ENCODE results near the gene DOK7. TPM values are rescaled to one million over a fixed set of nuclear protein-coding genes. Genes with fewer than 3 reads are reported as not detected.

DOK7 gene
- polyA plus RNA-seq, 1 donor (not counting 4 experiments of a cell fraction or from before 2014, with no cell fraction given) = 0.13 TPM

DNA sequence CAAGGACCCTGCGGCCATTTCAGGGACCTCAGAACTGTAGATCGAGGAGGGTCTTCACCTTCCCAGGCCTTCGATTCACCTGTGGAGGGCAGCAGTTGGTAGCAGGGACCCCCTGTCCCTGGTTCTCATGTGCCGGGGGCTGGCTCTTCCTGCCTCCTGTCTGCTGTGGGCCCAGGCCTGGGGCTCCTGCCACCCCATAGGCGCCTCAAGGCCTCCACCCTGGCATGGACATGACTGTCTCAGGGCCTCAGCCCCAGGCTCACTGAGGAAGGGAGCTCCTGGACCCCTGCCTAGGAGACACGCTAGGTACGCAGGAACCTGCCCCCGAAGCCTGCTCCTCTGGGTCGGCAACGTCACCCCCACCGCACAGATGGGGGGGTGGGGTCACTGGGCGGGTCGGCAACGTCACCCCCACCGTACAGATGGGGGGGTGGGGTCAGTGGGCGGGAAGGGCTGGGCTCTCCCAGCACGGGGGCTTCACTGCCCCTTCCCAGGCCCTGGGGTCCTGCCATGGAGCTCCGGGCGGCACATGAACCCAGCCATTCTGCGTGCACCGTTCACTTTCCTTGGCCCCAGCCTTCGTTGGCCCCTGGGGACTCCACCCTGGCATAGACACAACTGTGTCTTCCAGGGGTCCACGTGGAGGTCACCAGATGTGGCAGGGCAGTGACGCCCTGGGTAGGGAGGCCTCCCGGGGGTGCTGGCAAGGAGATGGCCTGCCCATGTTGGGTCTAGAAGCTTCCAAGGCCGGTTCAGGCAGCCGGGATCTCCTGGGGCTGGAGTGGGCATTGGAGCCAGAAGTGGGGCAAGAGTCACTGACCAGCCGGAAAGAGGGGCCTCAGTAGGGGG is 24.9 kb upstream of the DOK7 start:
- Histone ChIP-seq H3K4me3 (ENCODE audit: control insufficient read depth in 2 of 3, extremely low read depth in 1 of 3, insufficient read depth in 2 of 3, low read depth in 1 of 3, low read length in 3 of 3) (no peak overlapping the region), H3K9ac (ENCODE audit: control insufficient read depth, extremely low read depth, insufficient read depth, low read length) (no peak overlapping the region), H3K27ac (ENCODE audit: control insufficient read depth, insufficient read depth, low read length) (no peak overlapping the region), H3K79me2 (ENCODE audit: control insufficient read depth, insufficient read depth, low read length) (no peaks in the 10 kb centered on the region), H3K4me2 (ENCODE audit: control insufficient read depth, extremely low read depth, insufficient read depth, low read depth, low read length) (peak overlapping the region; percentile 37), H3K4me1 (ENCODE audit: control insufficient read depth, extremely low read depth, insufficient read depth, low read length) (peaks cover 31% of the 10 kb centered on the region), H3K9me3 (ENCODE audit: control insufficient read depth, low read depth, low read length) (no peaks in the 10 kb centered on the region), H3K36me3 (ENCODE audit: control insufficient read depth in 2 of 2, extremely low read depth in 1 of 2, insufficient read depth in 2 of 2, low read length in 2 of 2) (peaks cover 0 to under 1% of the 10 kb centered on the region in 2 experiments), H3K27me3 (ENCODE audit: control insufficient read depth, extremely low read depth, insufficient read depth, low read length) (no peaks in the 10 kb centered on the region), H2AFZ (ENCODE audit: control insufficient read depth, low read length) (peak overlapping the region; percentile 49), H4K20me1 (ENCODE audit: control insufficient read depth, extremely low read depth, insufficient read depth, low read length) (no peaks in the 10 kb centered on the region), H3K9me1 (ENCODE audit: control insufficient read depth, extremely low read depth, insufficient read depth, low read length) (no peaks in the 10 kb centered on the region)
- dilution Hi-C loops (cut with MboI; ENCODE audit: extremely low pct_ligation_motif_present, low sequenced_read_pairs) = no loop called here
- FAIRE-seq = no peak
- TF ChIP-seq, protein P1, sequence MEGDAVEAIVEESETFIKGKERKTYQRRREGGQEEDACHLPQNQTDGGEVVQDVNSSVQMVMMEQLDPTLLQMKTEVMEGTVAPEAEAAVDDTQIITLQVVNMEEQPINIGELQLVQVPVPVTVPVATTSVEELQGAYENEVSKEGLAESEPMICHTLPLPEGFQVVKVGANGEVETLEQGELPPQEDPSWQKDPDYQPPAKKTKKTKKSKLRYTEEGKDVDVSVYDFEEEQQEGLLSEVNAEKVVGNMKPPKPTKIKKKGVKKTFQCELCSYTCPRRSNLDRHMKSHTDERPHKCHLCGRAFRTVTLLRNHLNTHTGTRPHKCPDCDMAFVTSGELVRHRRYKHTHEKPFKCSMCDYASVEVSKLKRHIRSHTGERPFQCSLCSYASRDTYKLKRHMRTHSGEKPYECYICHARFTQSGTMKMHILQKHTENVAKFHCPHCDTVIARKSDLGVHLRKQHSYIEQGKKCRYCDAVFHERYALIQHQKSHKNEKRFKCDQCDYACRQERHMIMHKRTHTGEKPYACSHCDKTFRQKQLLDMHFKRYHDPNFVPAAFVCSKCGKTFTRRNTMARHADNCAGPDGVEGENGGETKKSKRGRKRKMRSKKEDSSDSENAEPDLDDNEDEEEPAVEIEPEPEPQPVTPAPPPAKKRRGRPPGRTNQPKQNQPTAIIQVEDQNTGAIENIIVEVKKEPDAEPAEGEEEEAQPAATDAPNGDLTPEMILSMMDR (optimal IDR thresholded peaks at IDR 0.05 in 1 of 3, IDR thresholded peaks at IDR 0.05 in 1 of 3, conservative IDR thresholded peaks at IDR 0.05 in 1 of 3; ENCODE audit: extremely low read depth in 1 of 3, insufficient read depth in 2 of 3, low read length in 3 of 3) = no peak
- no peak for TF ChIP-seq EZH2 (IDR thresholded peaks at IDR 0.05; ENCODE audit: low read length)
- DNase-seq (ENCODE audit: low read depth, low spot score) = no peak

DNA sequence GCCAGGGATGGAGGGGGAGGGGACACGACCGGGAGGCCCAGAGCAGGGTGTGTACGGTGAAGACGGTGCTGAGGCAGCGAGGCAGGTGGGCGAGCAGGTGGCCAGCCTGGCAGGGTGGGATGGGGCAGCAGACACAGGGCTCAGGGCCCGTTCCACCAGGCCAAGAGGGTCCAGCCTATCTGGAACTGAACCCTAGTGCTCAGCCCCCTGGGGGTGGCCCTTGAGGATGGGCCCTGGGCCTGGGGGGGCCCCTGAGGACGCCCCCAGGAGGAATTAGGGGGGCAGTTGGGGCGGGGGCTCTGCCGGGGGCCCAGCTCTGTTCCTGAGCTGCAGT is 24.3 kb upstream of the DOK7 start:
- Histone ChIP-seq H2AFZ (ENCODE audit: control insufficient read depth, low read length) (no peak overlapping the region), H3K9me3 (ENCODE audit: control insufficient read depth, low read depth, low read length) (no peaks in the 10 kb centered on the region), H3K27ac (ENCODE audit: control insufficient read depth, insufficient read depth, low read length) (no peak overlapping the region), H3K79me2 (ENCODE audit: control insufficient read depth, insufficient read depth, low read length) (no peaks in the 10 kb centered on the region), H3K4me2 (ENCODE audit: control insufficient read depth, extremely low read depth, insufficient read depth, low read depth, low read length) (no peak overlapping the region), H4K20me1 (ENCODE audit: control insufficient read depth, extremely low read depth, insufficient read depth, low read length) (no peaks in the 10 kb centered on the region), H3K4me3 (ENCODE audit: control insufficient read depth in 2 of 3, extremely low read depth in 1 of 3, insufficient read depth in 2 of 3, low read depth in 1 of 3, low read length in 3 of 3) (no peak overlapping the region), H3K27me3 (ENCODE audit: control insufficient read depth, extremely low read depth, insufficient read depth, low read length) (no peaks in the 10 kb centered on the region), H3K9me1 (ENCODE audit: control insufficient read depth, extremely low read depth, insufficient read depth, low read length) (no peaks in the 10 kb centered on the region), H3K9ac (ENCODE audit: control insufficient read depth, extremely low read depth, insufficient read depth, low read length) (no peak overlapping the region), H3K36me3 (ENCODE audit: control insufficient read depth in 2 of 2, extremely low read depth in 1 of 2, insufficient read depth in 2 of 2, low read length in 2 of 2) (no peaks in the 10 kb centered on the region), H3K4me1 (ENCODE audit: control insufficient read depth, extremely low read depth, insufficient read depth, low read length) (peaks cover 31% of the 10 kb centered on the region)
- TF ChIP-seq, protein P1 (optimal IDR thresholded peaks at IDR 0.05 in 1 of 3, IDR thresholded peaks at IDR 0.05 in 1 of 3, conservative IDR thresholded peaks at IDR 0.05 in 1 of 3; ENCODE audit: extremely low read depth in 1 of 3, insufficient read depth in 2 of 3, low read length in 3 of 3) = no peak
- no peak for TF ChIP-seq EZH2 (IDR thresholded peaks at IDR 0.05; ENCODE audit: low read length)
- FAIRE-seq (no peak), DNase-seq (ENCODE audit: low read depth, low spot score) (no peak)
- dilution Hi-C loops (cut with MboI; ENCODE audit: extremely low pct_ligation_motif_present, low sequenced_read_pairs) = no loop called here
